Measurements from ENCODE around the gene TEX11. TPM values are rescaled to one million over a fixed set of nuclear protein-coding genes. Genes with fewer than 3 reads are reported as not detected.
"Not testable (repeated sequence)": the region's sequence is repeated elsewhere in the genome, so short reads cannot be mapped to it uniquely, and the experiment has no call there.

The TEX11 gene
- total RNA-seq, 2 experiments from 2014 or later: not detected

DNA sequence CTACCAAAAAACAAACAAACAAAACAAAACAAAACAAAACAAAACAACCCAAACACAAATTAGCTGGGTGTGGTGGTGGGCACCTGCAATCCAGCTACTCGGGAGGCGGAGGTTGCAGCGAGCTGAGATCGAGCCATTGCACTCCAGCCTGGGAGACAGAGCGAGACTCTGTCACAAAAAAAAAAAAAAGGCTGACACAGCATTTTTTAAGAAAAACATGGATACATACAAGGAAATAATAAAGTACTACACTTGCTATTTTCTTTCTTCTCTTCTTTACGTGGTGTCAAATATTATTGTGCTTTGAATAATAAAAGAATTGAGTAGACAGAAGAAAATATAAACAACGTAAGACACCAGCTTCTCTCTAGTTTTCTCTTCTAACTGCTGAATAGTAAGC is 73.9 kb downstream of the TEX11 start:
- Mint-ChIP-seq H3K4me1 (no peaks in the 10 kb centered on the region), H3K27me3 (peaks cover 5% of the 10 kb centered on the region), H3K36me3 (ENCODE audit: low read depth) (no peaks in the 10 kb centered on the region), H3K27ac (no peak overlapping the region), H3K9me3 (no peaks in the 10 kb centered on the region), H3K4me3 (no peak overlapping the region)
- ChIA-PET CTCF (no interaction called here), POLR2A (no interaction called here)
- no peak for DNase-seq

DNA sequence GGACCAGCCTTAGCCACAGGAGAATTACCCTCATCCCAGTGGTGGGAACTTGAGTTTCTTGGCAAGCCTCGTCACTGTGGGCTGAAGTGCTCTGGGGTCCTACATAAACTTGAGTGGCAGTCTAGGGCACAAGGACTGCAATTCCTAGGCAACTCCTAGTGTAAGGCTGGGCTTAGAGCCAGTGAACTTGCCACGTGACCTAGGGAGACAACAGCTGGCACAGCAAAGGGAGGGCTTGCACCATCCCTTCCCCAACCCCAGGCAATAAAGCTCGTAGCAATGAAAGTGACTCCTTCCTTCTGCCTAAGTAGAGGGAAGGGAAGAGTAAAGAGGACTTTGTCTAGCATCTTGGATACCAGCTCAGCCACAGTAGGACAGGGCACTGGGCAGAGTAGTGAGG is 81.8 kb downstream of the TEX11 start:
- H3K4me3 Mint-ChIP-seq: no peak overlapping the region
- H3K27ac Mint-ChIP-seq: no peak overlapping the region
- no peaks in the 10 kb centered on the region for H3K36me3 Mint-ChIP-seq (ENCODE audit: low read depth)
- POLR2A ChIA-PET: no interaction called here
- CTCF ChIA-PET: no interaction called here
- peaks cover 7% of the 10 kb centered on the region for H3K27me3 Mint-ChIP-seq
- no peaks in the 10 kb centered on the region for H3K9me3 Mint-ChIP-seq
- DNase-seq: no peak
- H3K4me1 Mint-ChIP-seq: no peaks in the 10 kb centered on the region

DNA sequence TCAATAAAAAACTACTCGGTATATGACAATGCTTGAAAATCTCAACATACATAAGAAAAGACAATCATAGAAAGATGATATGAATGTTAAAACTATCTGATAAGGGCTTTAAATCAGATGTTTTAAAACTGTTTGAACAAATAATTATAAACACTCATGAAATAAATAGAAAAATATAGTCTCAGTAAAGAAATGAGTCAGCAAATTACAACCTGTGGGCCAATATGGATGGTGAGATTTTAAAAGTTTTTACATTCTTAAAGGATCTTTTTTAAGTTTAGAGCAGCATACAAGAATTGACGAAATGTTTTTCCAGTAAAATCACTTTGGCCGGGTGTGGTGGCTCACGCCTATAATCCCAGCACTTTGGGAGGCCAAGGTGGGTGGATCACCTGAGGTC is 83.1 kb downstream of the TEX11 start:
- Mint-ChIP-seq H3K9me3 (peaks cover 2% of the 10 kb centered on the region), H3K27ac (no peak overlapping the region), H3K4me1 (no peaks in the 10 kb centered on the region), H3K4me3 (no peak overlapping the region), H3K27me3 (peaks cover 8% of the 10 kb centered on the region), H3K36me3 (ENCODE audit: low read depth) (no peaks in the 10 kb centered on the region)
- POLR2A ChIA-PET: no interaction called here
- CTCF ChIA-PET: interaction anchor here (0.7 kb wide), 1 partner anchor 40 kb away, joined by 3 read pairs; no protein-coding TSS in a partner anchor
- no peak for DNase-seq

DNA sequence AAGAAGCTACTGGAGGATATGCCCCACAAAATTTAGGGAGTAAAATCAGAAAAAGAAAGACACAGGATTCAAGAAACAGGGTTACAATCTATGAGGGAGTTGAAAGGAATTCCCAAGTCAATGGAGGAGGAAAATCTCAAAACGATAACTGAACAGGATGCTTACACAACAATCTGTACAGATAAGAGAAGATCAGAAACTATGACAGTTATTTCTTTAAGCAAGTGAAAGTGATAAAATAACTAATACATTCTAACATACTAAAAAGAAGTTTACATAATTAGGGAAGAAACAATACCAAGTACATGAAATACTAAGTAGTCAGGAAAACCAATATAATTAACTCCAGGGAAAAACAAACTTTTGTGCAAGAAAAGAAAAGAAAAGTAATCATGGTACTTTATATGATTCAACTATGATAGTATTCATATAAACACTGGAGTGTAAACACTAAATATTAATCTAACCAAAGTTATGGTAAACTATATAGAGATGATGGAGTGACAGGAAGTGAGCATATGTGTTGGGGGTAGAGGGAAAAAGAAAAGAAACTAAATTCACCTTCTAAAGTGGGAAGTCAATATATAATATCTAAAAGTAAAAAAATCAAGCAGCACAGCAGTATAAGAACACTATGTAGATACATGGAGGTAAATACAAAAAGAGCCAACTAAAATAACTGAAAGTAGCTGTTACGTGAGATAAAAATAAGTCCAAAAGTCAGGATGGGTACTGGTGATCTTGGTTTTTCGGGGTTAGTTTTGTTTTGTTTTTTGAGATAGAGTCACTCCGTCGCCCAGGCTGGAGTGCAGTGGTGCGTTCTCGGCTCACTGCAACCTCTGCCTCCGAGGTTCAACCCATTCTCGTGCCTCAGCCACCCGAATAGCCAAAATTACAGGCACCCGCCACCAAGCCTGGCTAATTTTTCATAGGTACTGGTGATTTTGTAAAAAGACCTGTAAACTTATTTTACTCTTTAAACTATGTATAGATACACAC is 99.3 kb downstream of the TEX11 start:
- ChIA-PET CTCF (no interaction called here), POLR2A (no interaction called here)
- H3K27me3 Mint-ChIP-seq: no peaks in the 10 kb centered on the region
- no peak overlapping the region for H3K27ac Mint-ChIP-seq
- no peaks in the 10 kb centered on the region for H3K4me1 Mint-ChIP-seq
- H3K9me3 Mint-ChIP-seq: no peaks in the 10 kb centered on the region
- no peak for DNase-seq
- no peaks in the 10 kb centered on the region for H3K36me3 Mint-ChIP-seq (ENCODE audit: low read depth)
- no peak overlapping the region for H3K4me3 Mint-ChIP-seq

DNA sequence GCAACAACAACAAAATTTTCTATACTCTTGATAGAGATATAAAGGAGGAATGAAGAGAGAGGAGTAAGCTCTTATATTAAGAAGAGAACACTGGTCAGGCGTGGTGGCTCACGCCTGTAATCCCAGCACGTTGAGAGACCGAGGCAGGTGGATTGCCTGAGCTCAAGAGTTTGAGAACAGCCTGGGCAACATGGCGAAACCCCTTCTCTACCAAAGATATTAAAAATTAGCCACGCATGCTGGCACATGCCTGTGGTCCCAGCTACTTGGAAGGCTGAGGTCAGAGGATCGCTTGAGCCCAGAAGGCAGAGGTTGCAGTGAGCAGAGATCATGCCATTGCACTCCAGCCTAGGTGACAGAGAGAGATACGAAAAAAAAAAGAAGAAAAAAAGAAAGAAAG is 102.4 kb downstream of the TEX11 start:
- POLR2A ChIA-PET: no interaction called here
- DNase-seq: no peak

DNA sequence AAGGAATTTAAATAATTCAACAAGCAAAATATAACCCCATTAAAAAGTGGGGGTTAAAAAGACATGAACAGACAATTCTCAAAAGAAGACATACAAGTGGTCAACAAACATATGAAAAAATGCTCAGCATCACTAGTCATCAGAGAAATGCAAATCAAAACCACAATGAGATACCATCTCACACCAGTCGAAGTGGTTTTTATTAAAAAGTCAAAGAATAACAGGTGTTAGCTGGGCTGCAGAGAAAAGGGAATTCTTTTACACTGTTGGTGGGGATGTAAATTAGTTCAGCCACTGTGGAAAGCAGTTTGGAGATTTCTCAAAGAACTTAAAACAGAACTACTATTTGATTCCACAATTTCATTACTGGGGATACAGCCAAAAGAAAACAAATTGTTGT is 111.8 kb downstream of the TEX11 start:
- POLR2A ChIA-PET: not testable (repeated sequence)

More for the DNA sequence above, 102.4 kb downstream of the TEX11 start:
- no peaks in the 10 kb centered on the region for H3K4me1 Mint-ChIP-seq
- no peak overlapping the region for H3K27ac Mint-ChIP-seq
- CTCF ChIA-PET: no interaction called here
- no peaks in the 10 kb centered on the region for H3K36me3 Mint-ChIP-seq (ENCODE audit: low read depth)
- no peaks in the 10 kb centered on the region for H3K9me3 Mint-ChIP-seq
- H3K4me3 Mint-ChIP-seq: no peak overlapping the region
- H3K27me3 Mint-ChIP-seq: no peaks in the 10 kb centered on the region

DNA sequence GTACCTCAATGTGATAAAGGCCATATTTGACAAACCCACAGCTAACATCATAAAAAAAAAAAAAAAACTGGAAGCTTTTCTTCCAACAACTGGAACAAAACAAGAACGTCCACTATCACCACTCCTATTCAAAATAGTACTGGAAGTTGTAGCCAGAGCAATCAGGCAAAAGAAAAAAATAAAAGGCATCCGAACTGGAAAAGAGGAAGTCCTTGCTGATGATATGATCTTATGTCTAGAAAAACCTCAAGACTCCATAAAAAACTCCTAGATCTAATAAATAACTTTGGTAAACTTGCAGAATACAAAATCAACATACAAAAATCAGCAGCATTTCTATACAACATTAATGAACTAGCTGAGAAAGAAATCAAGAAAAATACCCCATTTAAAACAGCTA is 134.3 kb downstream of the TEX11 start:
- CTCF ChIA-PET: no interaction called here
- no peak overlapping the region for H3K27ac Mint-ChIP-seq
- DNase-seq: no peak
- H3K4me3 Mint-ChIP-seq: no peak overlapping the region
- no peaks in the 10 kb centered on the region for H3K36me3 Mint-ChIP-seq (ENCODE audit: low read depth)
- no peaks in the 10 kb centered on the region for H3K27me3 Mint-ChIP-seq
- POLR2A ChIA-PET: no interaction called here
- no peaks in the 10 kb centered on the region for H3K4me1 Mint-ChIP-seq
- H3K9me3 Mint-ChIP-seq: no peaks in the 10 kb centered on the region

More for the DNA sequence above, 111.8 kb downstream of the TEX11 start:
- DNase-seq; H3K36me3 Mint-ChIP-seq (ENCODE audit: low read depth); H3K27ac Mint-ChIP-seq; H3K4me1 Mint-ChIP-seq; H3K9me3 Mint-ChIP-seq; H3K4me3 Mint-ChIP-seq; CTCF ChIA-PET: not testable (repeated sequence)
- peaks cover 10% of the 10 kb centered on the region for H3K27me3 Mint-ChIP-seq

DNA sequence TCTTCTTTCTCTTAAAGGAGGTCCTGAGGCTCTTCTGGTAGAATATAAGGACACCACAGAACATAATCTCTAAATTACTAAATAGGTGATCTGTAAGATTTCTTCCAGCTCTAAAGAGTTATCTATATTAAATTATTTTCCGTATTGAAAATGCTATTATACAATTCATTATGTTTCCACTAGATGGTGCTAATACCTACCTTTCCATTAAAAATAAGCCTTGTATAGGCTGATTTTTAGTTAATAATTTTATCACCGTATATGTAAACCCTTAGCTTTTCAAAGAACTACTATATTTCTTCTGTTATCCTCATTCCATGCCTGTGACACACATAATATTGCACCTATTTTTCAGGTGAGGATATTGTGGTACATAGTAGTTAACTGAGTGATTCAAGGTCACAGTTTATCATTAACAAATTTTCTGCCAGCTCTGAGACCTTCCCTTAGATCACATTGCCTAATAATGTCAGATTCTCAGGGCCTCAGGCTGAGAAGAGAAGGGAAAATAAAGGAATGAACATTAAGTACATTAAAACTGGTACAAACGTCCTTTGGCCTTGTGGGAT is 138.8 kb downstream of the TEX11 start:
- DNase-seq: no peak
- ChIA-PET CTCF (no interaction called here), POLR2A (no interaction called here)
- Mint-ChIP-seq H3K36me3 (ENCODE audit: low read depth) (no peaks in the 10 kb centered on the region), H3K27ac (no peak overlapping the region), H3K4me1 (no peaks in the 10 kb centered on the region), H3K27me3 (no peaks in the 10 kb centered on the region), H3K4me3 (no peak overlapping the region), H3K9me3 (no peaks in the 10 kb centered on the region)

DNA sequence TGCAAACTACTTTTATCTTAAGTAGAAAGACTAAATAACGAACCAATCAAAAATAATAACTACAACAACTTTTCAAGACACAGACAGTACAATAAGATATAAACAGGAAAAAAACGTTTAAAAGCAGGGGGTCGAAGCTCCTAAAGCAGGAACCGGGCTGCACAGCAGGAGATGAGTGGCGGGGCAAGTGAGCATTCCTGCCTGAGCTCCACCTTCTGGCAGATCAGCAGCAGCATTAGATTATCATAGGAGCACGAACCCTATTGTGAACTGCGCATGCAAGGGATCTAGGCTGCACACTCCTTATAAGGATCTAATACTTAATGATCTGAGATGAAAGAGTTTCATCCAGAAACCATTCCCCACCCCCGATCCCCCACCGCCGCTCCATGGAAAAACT is 146.2 kb downstream of the TEX11 start:
- DNase-seq: no peak
- peaks cover 4% of the 10 kb centered on the region for H3K36me3 Mint-ChIP-seq (ENCODE audit: low read depth)
- H3K27me3 Mint-ChIP-seq: peaks cover 10% of the 10 kb centered on the region
- no peak overlapping the region for H3K4me3 Mint-ChIP-seq
- H3K4me1 Mint-ChIP-seq: no peaks in the 10 kb centered on the region
- no peak overlapping the region for H3K27ac Mint-ChIP-seq
- H3K9me3 Mint-ChIP-seq: peaks cover 9% of the 10 kb centered on the region
- ChIA-PET POLR2A (no interaction called here), CTCF (interaction anchor here (0.6 to 1.0 kb wide), 2 partner anchors 17 to 379 kb away, joined by 3 to 4 read pairs; no protein-coding TSS in a partner anchor)

DNA sequence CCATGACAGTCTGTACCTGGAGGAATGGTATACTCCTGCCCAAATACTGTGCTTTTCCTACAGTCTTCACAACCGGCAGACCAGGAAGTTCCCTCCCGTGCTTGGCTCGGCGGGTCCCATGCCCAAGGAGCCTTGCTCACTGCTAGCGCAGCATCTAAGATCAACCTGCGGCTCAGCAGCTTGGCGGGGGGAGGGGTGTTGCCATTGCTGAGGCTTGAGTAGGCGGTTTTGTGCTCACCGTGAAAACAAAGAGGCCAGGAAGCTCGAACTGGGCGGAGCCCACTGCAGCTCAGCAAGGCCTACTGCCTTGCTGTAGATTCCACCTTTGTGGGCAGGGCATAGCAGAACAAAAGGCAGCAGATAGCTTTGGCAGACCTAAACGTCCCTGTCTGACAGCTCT is 152.7 kb downstream of the TEX11 start:
- CTCF ChIA-PET: no interaction called here
- peaks cover 4% of the 10 kb centered on the region for H3K27me3 Mint-ChIP-seq

DNA sequence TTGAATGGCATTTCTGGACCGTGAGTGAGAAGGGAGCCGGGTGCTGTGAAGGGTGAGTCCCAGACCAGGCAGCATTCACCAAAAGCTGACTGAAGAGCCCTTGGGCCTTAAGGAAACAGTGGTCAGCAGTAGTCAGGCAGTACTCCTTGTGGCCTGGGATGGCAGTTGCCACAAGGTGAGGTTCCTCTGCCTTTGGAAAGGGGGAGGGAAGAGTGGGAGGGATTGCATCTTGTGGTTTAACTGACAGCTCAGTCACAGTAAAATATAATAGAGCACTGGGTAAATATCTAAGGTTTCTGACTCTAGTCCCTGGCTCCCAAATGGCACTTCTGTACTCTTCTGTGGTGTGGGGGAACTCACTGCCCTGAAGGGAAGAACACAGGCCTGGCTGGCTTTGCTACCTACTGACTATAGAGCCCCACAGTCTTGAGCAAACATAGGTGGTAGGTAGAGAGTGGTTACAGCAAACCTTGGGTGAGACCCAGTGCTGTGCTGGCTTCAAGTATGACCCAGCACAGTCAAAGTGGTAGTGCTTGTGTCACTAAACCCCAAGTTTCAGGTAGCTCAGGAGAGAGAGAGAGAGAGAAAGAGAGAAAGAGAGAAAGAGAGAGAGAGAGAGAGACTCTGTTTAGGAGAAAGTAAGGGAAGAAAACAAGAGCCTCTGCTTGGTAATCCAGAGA is 154.2 kb downstream of the TEX11 start:
- Mint-ChIP-seq H3K36me3 (ENCODE audit: low read depth) (peaks cover 6% of the 10 kb centered on the region), H3K27me3 (no peaks in the 10 kb centered on the region), H3K4me3 (no peak overlapping the region), H3K9me3 (peaks cover 18% of the 10 kb centered on the region), H3K27ac (peak overlapping the region; percentile 76), H3K4me1 (peaks cover 28% of the 10 kb centered on the region)
- DNase-seq: no peak
- CTCF ChIA-PET: interaction anchor here (0.7 kb wide), 1 partner anchor 11 kb away, joined by 3 read pairs; no protein-coding TSS in a partner anchor
- POLR2A ChIA-PET: no interaction called here

More for the DNA sequence above, 152.7 kb downstream of the TEX11 start:
- Mint-ChIP-seq H3K27ac (peak overlapping the region; percentile 72), H3K4me3 (no peak overlapping the region), H3K36me3 (ENCODE audit: low read depth) (peaks cover 6% of the 10 kb centered on the region), H3K4me1 (peaks cover 28% of the 10 kb centered on the region), H3K9me3 (peaks cover 18% of the 10 kb centered on the region)
- POLR2A ChIA-PET: no interaction called here
- peak; percentile 70 for DNase-seq

DNA sequence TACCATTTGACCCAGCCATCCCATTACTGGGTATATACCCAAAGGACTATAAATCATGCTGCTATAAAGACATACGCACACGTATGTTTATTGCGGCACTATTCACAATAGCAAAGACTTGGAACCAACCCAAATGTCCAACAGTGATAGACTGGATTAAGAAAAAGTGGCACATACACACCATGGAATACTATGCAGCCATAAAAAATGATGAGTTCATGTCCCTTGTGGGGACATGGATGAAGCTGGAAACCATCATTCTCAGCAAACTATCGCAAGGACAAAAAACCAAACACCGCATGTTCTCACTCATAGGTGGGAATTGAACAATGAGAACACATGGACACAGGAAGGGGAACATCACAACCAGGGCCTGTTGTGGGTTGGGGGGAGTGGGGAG is 174.7 kb downstream of the TEX11 start:
- DNase-seq; H3K27me3 Mint-ChIP-seq; H3K9me3 Mint-ChIP-seq; POLR2A ChIA-PET; H3K27ac Mint-ChIP-seq; CTCF ChIA-PET; H3K36me3 Mint-ChIP-seq (ENCODE audit: low read depth); H3K4me1 Mint-ChIP-seq; H3K4me3 Mint-ChIP-seq: not testable (repeated sequence)

DNA sequence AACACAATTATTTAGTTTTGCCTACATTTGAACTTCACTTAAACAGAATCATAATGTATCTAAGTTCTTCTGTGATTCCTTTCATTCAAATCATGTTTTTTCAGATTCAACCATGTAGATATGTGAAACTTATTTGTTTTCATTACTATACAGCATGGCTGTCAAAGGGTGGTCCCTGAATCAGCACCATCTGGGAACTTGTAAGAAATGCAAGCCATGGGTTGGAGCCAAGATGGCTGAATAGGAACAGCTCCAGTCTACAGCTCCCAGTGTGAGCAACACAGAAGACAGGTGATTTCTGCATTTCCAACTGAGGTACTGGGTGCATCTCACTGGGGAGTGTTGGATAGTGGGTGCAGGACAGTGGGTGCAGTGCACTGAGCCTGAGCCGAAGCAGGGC is 180.6 kb downstream of the TEX11 start:
- H3K4me1 Mint-ChIP-seq; H3K9me3 Mint-ChIP-seq; DNase-seq; H3K36me3 Mint-ChIP-seq (ENCODE audit: low read depth); H3K4me3 Mint-ChIP-seq; H3K27ac Mint-ChIP-seq; H3K27me3 Mint-ChIP-seq; CTCF ChIA-PET; POLR2A ChIA-PET: not testable (repeated sequence)

All from activated CD4-positive, alpha-beta T cell treated with anti-CD3 and anti-CD28 coated beads, Interleukin-2, amount 10 ng/mL, durations not matched to agents 7 days and 5 days (primary cell).